SU-DHL-6 (cell line): ENCODE measurements around the gene PTDSS2.

Source experiments
- H2AFZ ChIP-seq: fragments of 200-600 bp; sonication (generic); 2 replicates; pipeline ENCODE4 v1.6.1; 2014; ENCODE audit warnings: low read depth, mild to moderate bottlenecking, moderate library complexity, mixed read lengths, antibody characterized with exemption, low read length; ENCODE audit not compliant: severe bottlenecking
- H3F3A ChIP-seq: fragments of 200-600 bp; shearing (Covaris generic); 2 replicates; pipeline ENCODE4 v1.6.0; 2016; ENCODE audit warnings: antibody characterized with exemption, mild to moderate bottlenecking; ENCODE audit not compliant: insufficient read depth
- H3K27ac ChIP-seq: fragments of 200-600 bp; sonication (generic); 2 replicates; pipeline ENCODE4 v1.5.1; 2016; ENCODE audit warnings: low read depth, mild to moderate bottlenecking, low read length, moderate library complexity, mixed read lengths
- H3K27me3 ChIP-seq: fragments of 200-600 bp; sonication (generic), shearing (Covaris generic); 2 replicates; pipeline ENCODE4 v1.6.0; 2014; ENCODE audit warnings: mild to moderate bottlenecking, low read length
- H3K36me3 ChIP-seq: fragments of 200-600 bp; sonication (generic); 2 replicates; pipeline ENCODE4 v1.6.1; 2014; ENCODE audit warnings: mild to moderate bottlenecking, low read length, mixed read lengths
- H3K4me2 ChIP-seq: fragments of 300-600, 200-600 bp; shearing (Covaris generic), sonication (generic); 2 replicates; pipeline ENCODE4 v1.6.0; 2014; ENCODE audit warnings: low read length, low read depth, mild to moderate bottlenecking; ENCODE audit not compliant: poor library complexity, severe bottlenecking
- H3K4me3 ChIP-seq: fragments of 200-600 bp; sonication (generic); 2 replicates; pipeline ENCODE4 v1.5.1; 2014; ENCODE audit warnings: antibody characterized with exemption, low read length, mild to moderate bottlenecking, mixed read lengths; ENCODE audit not compliant: insufficient read depth, poor library complexity, severe bottlenecking
- H3K79me2 ChIP-seq: fragments of 200-600 bp; sonication (generic); 2 replicates; pipeline ENCODE4 v1.6.1; 2014; ENCODE audit warnings: mild to moderate bottlenecking, low read length, moderate library complexity; ENCODE audit not compliant: insufficient read depth
- H3K9ac ChIP-seq: fragments of 200-600 bp; sonication (generic); 2 replicates; pipeline ENCODE4 v1.7.0; 2014; ENCODE audit warnings: mild to moderate bottlenecking, low read length
- H3K9me2 ChIP-seq: fragments of 200-600 bp; sonication (generic); replicated peaks from 2 replicates; pipeline ENCODE4 v1.6.1; 2014; ENCODE audit warnings: low read length; ENCODE audit not compliant: insufficient read depth
- H3K9me3 ChIP-seq: fragments of 200-600 bp; sonication (generic); 2 replicates; pipeline ENCODE4 v1.6.1; 2014; ENCODE audit warnings: low read length, mixed read lengths; ENCODE audit not compliant: insufficient read depth
- H4K20me1 ChIP-seq: fragments of 200-600 bp; sonication (generic); 2 replicates; pipeline ENCODE4 v1.6.1; 2014; ENCODE audit warnings: low read depth, mild to moderate bottlenecking, antibody characterized with exemption, low read length, moderate library complexity, mixed read lengths
- EZH2phosphoT487 ChIP-seq: fragments of 200-600 bp; sonication (generic), shearing (Covaris generic); conservative IDR thresholded peaks from 2 replicates; pipeline ENCODE4 v1.6.1; 2018; ENCODE audit warnings: mild to moderate bottlenecking, antibody characterized with exemption, low read length, moderate library complexity, mixed read lengths
- TF ChIP-seq, protein P1 (sequence below): fragments of 200-600 bp; sonication (generic); IDR thresholded peaks from one replicate; pipeline ENCODE4 v1.5.1; 2017; ENCODE audit warnings: antibody characterized with exemption, mild to moderate bottlenecking, low read length, moderate library complexity; ENCODE audit not compliant: insufficient read depth, poor library complexity, severe bottlenecking

PTDSS2 gene

DNA sequence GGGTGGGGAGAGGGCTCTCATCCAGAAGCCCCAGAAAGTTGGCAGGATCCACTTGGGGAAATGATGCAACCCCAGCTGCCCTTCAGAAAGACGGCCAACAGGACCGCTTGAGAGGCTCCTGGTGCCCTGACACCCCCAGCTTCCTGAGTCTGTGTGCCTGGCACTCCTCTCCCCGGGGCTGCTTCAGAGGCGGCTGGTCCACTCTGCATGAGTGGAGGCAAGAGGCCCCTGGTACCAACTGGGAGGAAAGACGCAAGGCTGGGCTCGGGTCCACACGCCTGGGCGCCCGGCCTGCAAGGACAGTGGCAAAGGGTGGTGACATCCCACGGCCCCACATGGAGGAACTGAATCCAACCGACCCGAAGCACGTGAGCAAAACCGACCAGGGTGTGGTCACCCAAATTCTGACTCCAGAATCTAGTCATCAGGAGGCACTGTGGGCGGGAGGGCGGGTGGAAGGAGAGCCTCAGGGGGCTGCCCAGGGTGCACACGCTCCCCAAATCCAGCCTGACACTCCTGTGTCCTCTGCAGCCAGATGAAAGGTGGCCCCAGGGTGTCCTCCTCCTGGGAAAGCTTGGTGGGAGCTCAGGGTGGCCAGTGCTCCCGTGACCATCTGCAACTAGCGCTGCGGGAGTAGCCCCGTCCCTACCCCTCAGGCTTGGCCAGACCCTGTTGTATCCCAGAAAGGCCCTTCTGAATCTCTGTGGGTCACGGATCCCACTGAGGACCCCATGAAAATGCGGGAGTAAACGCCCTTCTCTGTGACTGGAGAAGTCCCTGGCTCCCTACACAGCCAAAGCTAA is 53.3 kb downstream of the PTDSS2 start:
- Histone ChIP-seq H3K4me2 (no peak overlapping the region), H3K9me2 (no peaks in the 10 kb centered on the region), H3K9me3 (no peaks in the 10 kb centered on the region), H3K4me3 (no peak overlapping the region), H4K20me1 (no peaks in the 10 kb centered on the region), H3K27me3 (no peaks in the 10 kb centered on the region), H2AFZ (no peak overlapping the region), H3K27ac (no peak overlapping the region), H3F3A (peaks cover 6% of the 10 kb centered on the region; the same call in 1 of the 2 replicates), H3K36me3 (no peaks in the 10 kb centered on the region), H3K9ac (no peak overlapping the region), H3K79me2 (peaks cover 12% of the 10 kb centered on the region)
- no peak for TF ChIP-seq EZH2phosphoT487
- TF ChIP-seq, protein P1, sequence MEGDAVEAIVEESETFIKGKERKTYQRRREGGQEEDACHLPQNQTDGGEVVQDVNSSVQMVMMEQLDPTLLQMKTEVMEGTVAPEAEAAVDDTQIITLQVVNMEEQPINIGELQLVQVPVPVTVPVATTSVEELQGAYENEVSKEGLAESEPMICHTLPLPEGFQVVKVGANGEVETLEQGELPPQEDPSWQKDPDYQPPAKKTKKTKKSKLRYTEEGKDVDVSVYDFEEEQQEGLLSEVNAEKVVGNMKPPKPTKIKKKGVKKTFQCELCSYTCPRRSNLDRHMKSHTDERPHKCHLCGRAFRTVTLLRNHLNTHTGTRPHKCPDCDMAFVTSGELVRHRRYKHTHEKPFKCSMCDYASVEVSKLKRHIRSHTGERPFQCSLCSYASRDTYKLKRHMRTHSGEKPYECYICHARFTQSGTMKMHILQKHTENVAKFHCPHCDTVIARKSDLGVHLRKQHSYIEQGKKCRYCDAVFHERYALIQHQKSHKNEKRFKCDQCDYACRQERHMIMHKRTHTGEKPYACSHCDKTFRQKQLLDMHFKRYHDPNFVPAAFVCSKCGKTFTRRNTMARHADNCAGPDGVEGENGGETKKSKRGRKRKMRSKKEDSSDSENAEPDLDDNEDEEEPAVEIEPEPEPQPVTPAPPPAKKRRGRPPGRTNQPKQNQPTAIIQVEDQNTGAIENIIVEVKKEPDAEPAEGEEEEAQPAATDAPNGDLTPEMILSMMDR = no peak

DNA sequence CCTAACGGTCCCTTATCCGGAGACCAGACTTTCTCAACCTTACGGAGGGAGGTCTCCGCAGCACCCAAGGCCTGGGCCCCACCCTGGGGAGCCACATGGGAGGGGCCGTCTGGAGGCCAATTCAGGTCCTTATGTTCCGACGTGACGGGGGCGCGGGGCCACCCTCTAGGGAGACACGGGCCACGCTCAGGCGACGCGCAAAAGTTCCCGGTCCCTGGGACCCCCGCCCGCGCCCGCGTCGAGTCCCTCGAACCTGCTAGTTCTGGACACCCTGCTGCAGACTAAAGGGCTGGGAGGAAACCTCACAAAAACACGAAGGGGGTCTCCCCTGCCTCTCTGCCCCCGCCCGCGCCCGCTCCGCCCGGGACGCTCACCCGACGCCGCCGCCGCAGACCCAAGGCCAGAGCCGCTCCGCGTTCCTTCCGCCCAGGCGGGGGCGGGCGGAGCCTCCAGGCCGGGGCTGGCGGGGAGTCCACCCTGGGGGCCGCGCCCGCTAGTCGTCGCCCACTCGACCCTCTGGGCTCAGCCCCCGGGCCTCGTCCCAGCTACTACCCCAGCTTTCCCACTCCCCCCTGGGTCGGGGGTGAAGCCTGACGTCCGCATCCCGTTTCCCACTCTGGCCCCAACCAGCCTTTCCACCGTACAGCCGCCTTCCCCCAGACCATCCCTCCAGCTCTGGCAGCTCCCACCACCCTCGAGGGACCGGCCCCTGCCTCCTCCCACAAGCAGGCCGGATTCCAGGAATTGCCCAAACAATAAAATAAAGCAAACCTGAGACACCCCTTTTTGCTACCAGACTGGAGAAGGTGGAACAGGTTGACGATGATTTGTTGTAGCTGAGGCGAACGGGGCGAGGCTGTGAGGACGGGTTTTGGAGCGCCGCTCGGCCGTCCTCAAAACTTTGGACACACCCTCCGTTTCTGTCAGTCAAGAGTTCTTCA is 54.2 kb downstream of the PTDSS2 start:
- H4K20me1 ChIP-seq = no peaks in the 10 kb centered on the region
- H3K4me2 ChIP-seq = peak overlapping the region; percentile 81
- H2AFZ ChIP-seq = no peak overlapping the region
- no peak overlapping the region for H3K4me3 ChIP-seq
- H3K9ac ChIP-seq = 0 out of 2 replicates have a peak overlapping the region, but pooled peaks have one; percentile 2
- H3K27me3 ChIP-seq = no peaks in the 10 kb centered on the region
- H3F3A ChIP-seq = peaks cover 6% of the 10 kb centered on the region; the same call in 1 of the 2 replicates
- H3K9me3 ChIP-seq = no peaks in the 10 kb centered on the region
- no peaks in the 10 kb centered on the region for H3K36me3 ChIP-seq
- H3K27ac ChIP-seq = no peak overlapping the region
- TF ChIP-seq EZH2phosphoT487 = no peak
- TF ChIP-seq, protein P1 = no peak
- H3K79me2 ChIP-seq = peaks cover 12% of the 10 kb centered on the region
- no peaks in the 10 kb centered on the region for H3K9me2 ChIP-seq

DNA sequence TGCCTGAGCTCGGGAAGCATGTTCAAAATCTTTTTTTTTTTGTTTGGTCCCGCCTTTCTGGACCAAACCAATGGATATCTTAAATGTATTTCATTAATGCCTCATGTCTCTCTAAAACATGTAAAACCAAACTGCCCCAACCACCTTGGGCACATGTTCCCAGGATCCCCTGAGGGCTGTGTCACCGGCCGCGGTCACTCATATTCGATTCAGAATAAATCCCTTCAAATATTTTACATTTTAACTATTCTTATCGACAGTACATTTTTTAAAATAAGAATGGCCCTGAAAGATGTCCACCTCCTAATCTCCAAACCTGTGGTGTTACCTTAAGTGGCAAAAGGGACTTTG is 54.9 kb downstream of the PTDSS2 start:
- H4K20me1 ChIP-seq = no peaks in the 10 kb centered on the region
- peaks cover 6% of the 10 kb centered on the region; the same call in 1 of the 2 replicates for H3F3A ChIP-seq
- no peak overlapping the region for H3K27ac ChIP-seq
- H3K4me3 ChIP-seq = no peak overlapping the region
- H3K9me3 ChIP-seq = no peaks in the 10 kb centered on the region
- no peak overlapping the region for H2AFZ ChIP-seq
- no peaks in the 10 kb centered on the region for H3K27me3 ChIP-seq
- H3K9ac ChIP-seq = 0 out of 2 replicates have a peak overlapping the region, but pooled peaks have one; percentile 2
- TF ChIP-seq EZH2phosphoT487 = no peak
- TF ChIP-seq, protein P1 = no peak
- no peaks in the 10 kb centered on the region for H3K9me2 ChIP-seq
- peak overlapping the region; percentile 81 for H3K4me2 ChIP-seq
- no peaks in the 10 kb centered on the region for H3K36me3 ChIP-seq
- H3K79me2 ChIP-seq = peaks cover 12% of the 10 kb centered on the region
